ENCODE data around the gene PITX2. TPM values are rescaled to one million over a fixed set of nuclear protein-coding genes. Genes with fewer than 3 reads are reported as not detected.
"Not testable (repeated sequence)": the region's sequence is repeated elsewhere in the genome, so short reads cannot be mapped to it uniquely, and the experiment has no call there.

The PITX2 gene
- total RNA-seq, 5 donors from 2014 or later (not counting 1 experiment from before 2014, with no cell fraction given) = not detected

- no CpG with 5 or more reads among the region's 2 CpGs for WGBS (ENCODE audit: insufficient coverage)
- Mint-ChIP-seq H3K4me3 (no peak overlapping the region), H3K9me3 (peaks cover 9 to 17% (median 16%) of the 10 kb centered on the region in 3 donors), H3K36me3 (no peaks in the 10 kb centered on the region), H3K4me1 (no peaks in the 10 kb centered on the region), H3K27me3 (peaks cover 12 to 16% of the 10 kb centered on the region in 2 donors), H3K27ac (no peak overlapping the region)
- CTCF ChIA-PET = interaction anchor here in 1 of 2 donors (0.6 kb wide), 1 partner anchor 62 kb away, joined by 4 read pairs; no protein-coding TSS in a partner anchor
- peaks cover 0 to 2% of the 10 kb centered on the region in 2 experiments for H3K27me3 ChIP-seq (replicated peaks in 1 of 2; ENCODE audit: control insufficient read depth in 2 of 2, extremely low read depth in 1 of 2, insufficient read depth in 2 of 2, low read length in 1 of 2)
- POLR2A ChIA-PET = no interaction called here
- no peaks in the 10 kb centered on the region for H3K4me1 ChIP-seq (ENCODE audit: control insufficient read depth in 1 of 2, extremely low read depth in 1 of 2, insufficient read depth in 2 of 2, low read length in 2 of 2)
- ATAC-seq (replicated peaks in 1 of 4) = no peak
- no peaks in the 10 kb centered on the region for H3K36me3 ChIP-seq (ENCODE audit: control insufficient read depth in 2 of 2, extremely low read depth in 1 of 2, insufficient read depth in 1 of 2, low read length in 1 of 2)
- DNase-seq = no peak
- H3K9me3 ChIP-seq = no peaks in the 10 kb centered on the region
- H3K4me3 ChIP-seq (ENCODE audit: control insufficient read depth in 1 of 2, extremely low read depth in 1 of 2, low read length in 1 of 2) = no peak overlapping the region
- H3K27ac ChIP-seq (ENCODE audit: low read length) = no peak overlapping the region
Measured at GRCh38 chr4:110596431-110596830, 26.4 kb downstream of the PITX2 start.

GRCh38 chr4:110595583-110595982 is 27.3 kb downstream of the PITX2 start:
- Mint-ChIP-seq H3K4me1 (no peaks in the 10 kb centered on the region), H3K27me3 (peaks cover 8 to 12% of the 10 kb centered on the region in 2 donors), H3K9me3 (peaks cover 5 to 17% (median 16%) of the 10 kb centered on the region in 3 donors), H3K27ac (no peak overlapping the region), H3K4me3 (no peak overlapping the region), H3K36me3 (no peaks in the 10 kb centered on the region)
- H3K36me3 ChIP-seq (ENCODE audit: control insufficient read depth in 2 of 2, extremely low read depth in 1 of 2, insufficient read depth in 1 of 2, low read length in 1 of 2) = no peaks in the 10 kb centered on the region
- CTCF ChIA-PET = interaction anchor here in 1 of 2 donors (0.6 kb wide), 2 partner anchors 29 to 61 kb away, joined by 3 to 4 read pairs; no protein-coding TSS in a partner anchor
- H3K9me3 ChIP-seq = no peaks in the 10 kb centered on the region
- no peak overlapping the region for H3K27ac ChIP-seq (ENCODE audit: low read length)
- no peak overlapping the region for H3K4me3 ChIP-seq (ENCODE audit: control insufficient read depth in 1 of 2, extremely low read depth in 1 of 2, low read length in 1 of 2)
- DNase-seq = no peak
- no peak for ATAC-seq (replicated peaks in 1 of 4)
- no CpG with 5 or more reads among the region's 1 CpG for WGBS (ENCODE audit: insufficient coverage)
- peaks cover 0 to 2% of the 10 kb centered on the region in 2 experiments for H3K27me3 ChIP-seq (replicated peaks in 1 of 2; ENCODE audit: control insufficient read depth in 2 of 2, extremely low read depth in 1 of 2, insufficient read depth in 2 of 2, low read length in 1 of 2)
- H3K4me1 ChIP-seq (ENCODE audit: control insufficient read depth in 1 of 2, extremely low read depth in 1 of 2, insufficient read depth in 2 of 2, low read length in 2 of 2) = no peaks in the 10 kb centered on the region
- POLR2A ChIA-PET = no interaction called here

DNA sequence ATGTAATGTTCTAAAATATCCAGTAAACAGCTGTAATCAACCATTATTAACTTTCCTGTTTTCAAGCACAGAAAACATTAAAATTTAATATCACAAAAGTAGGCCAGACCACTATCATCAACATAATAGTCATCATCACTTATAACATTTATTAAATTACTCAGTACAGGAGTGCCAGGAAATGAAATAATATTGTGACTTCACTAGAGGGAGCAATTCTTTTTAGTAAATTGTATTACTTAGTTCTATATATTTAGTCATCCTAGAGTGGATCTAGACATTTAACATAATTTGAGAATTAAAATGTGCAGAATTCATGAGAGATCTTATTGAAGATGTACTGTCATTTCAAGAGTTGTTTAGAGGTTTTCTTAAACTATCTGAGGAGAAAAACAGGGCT is 33.6 kb downstream of the PITX2 start:
- Histone ChIP-seq H3K9me3 (no peaks in the 10 kb centered on the region), H3K36me3 (ENCODE audit: control insufficient read depth in 2 of 2, extremely low read depth in 1 of 2, insufficient read depth in 1 of 2, low read length in 1 of 2) (no peaks in the 10 kb centered on the region), H3K27ac (ENCODE audit: low read length) (no peak overlapping the region), H3K4me1 (ENCODE audit: control insufficient read depth in 1 of 2, extremely low read depth in 1 of 2, insufficient read depth in 2 of 2, low read length in 2 of 2) (no peaks in the 10 kb centered on the region), H3K4me3 (ENCODE audit: control insufficient read depth in 1 of 2, extremely low read depth in 1 of 2, low read length in 1 of 2) (no peak overlapping the region), H3K27me3 (replicated peaks in 1 of 2; ENCODE audit: control insufficient read depth in 2 of 2, extremely low read depth in 1 of 2, insufficient read depth in 2 of 2, low read length in 1 of 2) (peaks cover 0 to 5% of the 10 kb centered on the region in 2 experiments)
- DNase-seq (no peak), ATAC-seq (replicated peaks in 1 of 4) (no peak)
- POLR2A ChIA-PET = no interaction called here
- peaks cover 7 to 8% of the 10 kb centered on the region in 2 donors for H3K27me3 Mint-ChIP-seq
- H3K27ac Mint-ChIP-seq = no peak overlapping the region
- no peaks in the 10 kb centered on the region for H3K36me3 Mint-ChIP-seq
- no peak overlapping the region for H3K4me3 Mint-ChIP-seq
- H3K4me1 Mint-ChIP-seq = no peaks in the 10 kb centered on the region
- CTCF ChIA-PET = no interaction called here
- peaks cover 0 to 3% (median 0%) of the 10 kb centered on the region in 3 donors for H3K9me3 Mint-ChIP-seq

- H3K27me3 Mint-ChIP-seq = peaks cover 5 to 13% of the 10 kb centered on the region in 2 donors
- peaks cover 0 to 3% (median 0%) of the 10 kb centered on the region in 3 donors for H3K9me3 Mint-ChIP-seq
- DNase-seq (no peak), ATAC-seq (replicated peaks in 1 of 4) (no peak)
- ChIA-PET CTCF (no interaction called here), POLR2A (no interaction called here)
- Histone ChIP-seq H3K9me3 (no peaks in the 10 kb centered on the region), H3K4me1 (ENCODE audit: control insufficient read depth in 1 of 2, extremely low read depth in 1 of 2, insufficient read depth in 2 of 2, low read length in 2 of 2) (no peaks in the 10 kb centered on the region), H3K4me3 (ENCODE audit: control insufficient read depth in 1 of 2, extremely low read depth in 1 of 2, low read length in 1 of 2) (no peak overlapping the region), H3K27me3 (replicated peaks in 1 of 2; ENCODE audit: control insufficient read depth in 2 of 2, extremely low read depth in 1 of 2, insufficient read depth in 2 of 2, low read length in 1 of 2) (peaks cover 0 to 5% of the 10 kb centered on the region in 2 experiments), H3K27ac (ENCODE audit: low read length) (no peak overlapping the region), H3K36me3 (ENCODE audit: control insufficient read depth in 2 of 2, extremely low read depth in 1 of 2, insufficient read depth in 1 of 2, low read length in 1 of 2) (no peaks in the 10 kb centered on the region)
- no peak overlapping the region for H3K4me3 Mint-ChIP-seq
- H3K36me3 Mint-ChIP-seq = no peaks in the 10 kb centered on the region
- WGBS (ENCODE audit: insufficient coverage) = 87% methylated on average over 34 of the region's 36 CpGs
- no peaks in the 10 kb centered on the region for H3K4me1 Mint-ChIP-seq
- no peak overlapping the region for H3K27ac Mint-ChIP-seq
Measured at GRCh38 chr4:110587666-110588285, 35.1 kb downstream of the PITX2 start.

- no peaks in the 10 kb centered on the region for H3K4me1 Mint-ChIP-seq
- Histone ChIP-seq H3K36me3 (ENCODE audit: control insufficient read depth in 2 of 2, extremely low read depth in 1 of 2, insufficient read depth in 1 of 2, low read length in 1 of 2) (no peaks in the 10 kb centered on the region), H3K4me3 (ENCODE audit: control insufficient read depth in 1 of 2, extremely low read depth in 1 of 2, low read length in 1 of 2) (no peak overlapping the region), H3K27ac (ENCODE audit: low read length) (no peak overlapping the region), H3K9me3 (no peaks in the 10 kb centered on the region), H3K27me3 (replicated peaks in 1 of 2; ENCODE audit: control insufficient read depth in 2 of 2, extremely low read depth in 1 of 2, insufficient read depth in 2 of 2, low read length in 1 of 2) (peaks cover 0 to 5% of the 10 kb centered on the region in 2 experiments), H3K4me1 (ENCODE audit: control insufficient read depth in 1 of 2, extremely low read depth in 1 of 2, insufficient read depth in 2 of 2, low read length in 2 of 2) (no peaks in the 10 kb centered on the region)
- peaks cover 13 to 19% of the 10 kb centered on the region in 2 donors for H3K27me3 Mint-ChIP-seq
- no peaks in the 10 kb centered on the region for H3K36me3 Mint-ChIP-seq
- ATAC-seq (replicated peaks in 1 of 4) (no peak), DNase-seq (no peak)
- POLR2A ChIA-PET = no interaction called here
- no peak overlapping the region for H3K4me3 Mint-ChIP-seq
- CTCF ChIA-PET = interaction anchor here in 1 of 2 donors (0.6 kb wide), 1 partner anchor 29 kb away, joined by 3 read pairs; no protein-coding TSS in a partner anchor
- 81% methylated on average over 2 of the region's 7 CpGs for WGBS (ENCODE audit: insufficient coverage)
- H3K9me3 Mint-ChIP-seq = no peaks in the 10 kb centered on the region
- H3K27ac Mint-ChIP-seq = no peak overlapping the region
Measured at GRCh38 chr4:110586131-110586850, 36.6 kb downstream of the PITX2 start.

DNA sequence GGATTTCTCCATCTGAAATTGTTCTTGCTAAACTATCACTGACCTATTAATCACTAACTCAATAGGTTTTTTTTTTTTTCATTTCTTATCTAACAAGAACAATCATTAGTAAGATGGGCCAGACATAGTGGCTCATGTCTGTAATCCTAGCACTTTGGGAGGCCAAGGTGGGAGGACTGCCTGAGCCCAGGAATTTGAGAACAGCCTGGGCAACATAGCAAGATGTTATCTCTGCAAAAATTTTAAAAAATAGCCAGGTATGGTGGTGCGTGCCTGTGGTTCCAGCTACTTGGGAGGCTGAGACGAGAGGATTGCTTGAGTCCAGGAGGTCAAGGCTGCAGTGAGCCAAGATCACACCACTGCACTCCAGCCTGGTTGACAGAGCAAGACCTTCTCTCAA is 46.2 kb downstream of the PITX2 start:
- H3K27me3 Mint-ChIP-seq = peaks cover 4 to 16% of the 10 kb centered on the region in 2 donors
- H3K27ac Mint-ChIP-seq; H3K27me3 ChIP-seq (replicated peaks in 1 of 2; ENCODE audit: control insufficient read depth in 2 of 2, extremely low read depth in 1 of 2, insufficient read depth in 2 of 2, low read length in 1 of 2); H3K4me3 Mint-ChIP-seq; ATAC-seq (replicated peaks in 1 of 4); H3K4me3 ChIP-seq (ENCODE audit: control insufficient read depth in 1 of 2, extremely low read depth in 1 of 2, low read length in 1 of 2); H3K9me3 ChIP-seq; H3K36me3 Mint-ChIP-seq; H3K36me3 ChIP-seq (ENCODE audit: control insufficient read depth in 2 of 2, extremely low read depth in 1 of 2, insufficient read depth in 1 of 2, low read length in 1 of 2); H3K4me1 ChIP-seq (ENCODE audit: control insufficient read depth in 1 of 2, extremely low read depth in 1 of 2, insufficient read depth in 2 of 2, low read length in 2 of 2); POLR2A ChIA-PET; H3K27ac ChIP-seq (ENCODE audit: low read length); DNase-seq; H3K4me1 Mint-ChIP-seq: not testable (repeated sequence)
- peaks cover 8 to 27% (median 13%) of the 10 kb centered on the region in 3 donors for H3K9me3 Mint-ChIP-seq
- no CpG with 5 or more reads among the region's 2 CpGs for WGBS (ENCODE audit: insufficient coverage)
- CTCF ChIA-PET = interaction anchor here in 1 of 2 donors (0.6 kb wide), 1 partner anchor 30 kb away, joined by 3 read pairs; no protein-coding TSS in a partner anchor
